Stimulated activated CD4-positive, alpha-beta T cell treated with anti-CD3 and anti-CD28 coated beads, Interleukin-2, amount 100 ng/mL, for 4 hours (primary cell): ENCODE data around the gene CD99L2.
"Not testable (repeated sequence)": the region's sequence is repeated elsewhere in the genome, so short reads cannot be mapped to it uniquely, and the experiment has no call there.

ENCODE experiments used
- DNase-seq: peaks from one replicate; pipeline ENCODE4 v3.0.0-alpha.2; 2020; ENCODE audit warnings: low read depth

Gene CD99L2

DNA sequence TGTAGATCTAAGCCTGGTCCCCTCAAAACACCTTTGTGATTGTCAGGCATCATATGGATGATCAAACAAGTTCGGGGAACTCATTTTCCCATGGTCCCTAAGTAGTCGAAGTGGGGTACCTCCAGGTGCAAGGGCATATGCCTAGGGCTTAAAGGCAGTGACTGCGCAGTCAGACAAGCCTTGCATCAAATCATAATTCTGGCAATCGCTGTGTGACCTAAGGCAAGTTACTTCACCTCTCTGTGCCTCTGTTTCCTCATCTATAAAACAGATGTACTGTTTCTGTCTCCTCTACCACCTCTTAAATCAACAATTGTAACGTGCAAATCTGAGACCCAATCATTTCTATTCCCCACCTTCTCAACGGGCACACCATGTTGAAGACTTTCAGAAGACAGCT lies 1.8 kb downstream of the CD99L2 start:
- no peak for DNase-seq

GRCh38 chrX:150893936-150894335 lies 4.5 kb downstream of the CD99L2 start:
- DNase-seq = no peak

GRCh38 chrX:150889131-150889530 lies 9.3 kb downstream of the CD99L2 start:
- no peak for DNase-seq

GRCh38 chrX:150887906-150888465 lies 10.5 kb downstream of the CD99L2 start:
- no peak for DNase-seq

- DNase-seq = not testable (repeated sequence)
Measured at GRCh38 chrX:150887268-150887667, 11.2 kb downstream of the CD99L2 start.

GRCh38 chrX:150886381-150886780 lies 12.1 kb downstream of the CD99L2 start:
- no peak for DNase-seq

GRCh38 chrX:150880808-150881165 lies 17.7 kb downstream of the CD99L2 start:
- DNase-seq = no peak

DNA sequence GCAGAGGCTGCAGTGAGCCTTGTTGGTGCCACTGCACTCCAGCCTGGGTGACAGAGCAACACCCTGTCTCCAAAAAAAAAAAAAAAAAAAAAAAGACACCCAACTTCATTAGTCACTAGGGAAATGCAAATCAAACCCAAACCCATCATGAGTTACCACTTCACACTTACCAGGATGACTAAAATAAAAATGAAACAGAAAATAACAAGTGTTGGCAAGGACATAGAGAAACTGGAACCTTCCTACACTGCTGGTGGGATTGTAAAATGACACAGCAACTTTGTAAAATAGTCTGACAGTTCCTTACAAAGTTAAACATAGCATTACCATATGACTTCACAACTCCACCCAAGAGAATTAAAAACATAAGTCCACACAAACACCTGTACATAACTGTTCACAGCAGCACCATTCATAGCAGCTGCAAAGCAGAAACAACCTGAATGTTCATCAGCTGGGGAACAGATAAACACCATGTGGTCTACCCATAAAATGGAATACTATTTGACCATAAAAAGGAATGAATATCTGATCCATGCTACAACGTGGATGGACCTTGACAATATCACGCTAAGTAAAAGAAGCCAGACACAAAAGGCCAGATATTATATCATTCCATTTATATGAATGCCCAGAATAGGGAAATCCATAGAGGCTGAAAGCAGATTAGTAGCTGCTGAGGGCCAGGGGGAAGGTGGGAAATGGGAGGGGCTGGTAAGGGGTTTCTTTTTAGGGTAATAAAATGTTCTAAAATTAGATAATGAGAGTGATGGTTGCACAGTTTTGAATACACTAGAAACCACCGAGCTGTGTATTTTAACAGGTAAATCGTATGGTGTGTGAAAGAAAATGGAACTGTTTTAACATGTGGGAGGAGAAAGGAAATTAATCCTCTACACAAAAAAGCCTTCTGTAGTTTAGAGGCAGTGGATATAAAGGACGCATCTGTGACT lies 18.3 kb downstream of the CD99L2 start:
- DNase-seq = no peak

DNA sequence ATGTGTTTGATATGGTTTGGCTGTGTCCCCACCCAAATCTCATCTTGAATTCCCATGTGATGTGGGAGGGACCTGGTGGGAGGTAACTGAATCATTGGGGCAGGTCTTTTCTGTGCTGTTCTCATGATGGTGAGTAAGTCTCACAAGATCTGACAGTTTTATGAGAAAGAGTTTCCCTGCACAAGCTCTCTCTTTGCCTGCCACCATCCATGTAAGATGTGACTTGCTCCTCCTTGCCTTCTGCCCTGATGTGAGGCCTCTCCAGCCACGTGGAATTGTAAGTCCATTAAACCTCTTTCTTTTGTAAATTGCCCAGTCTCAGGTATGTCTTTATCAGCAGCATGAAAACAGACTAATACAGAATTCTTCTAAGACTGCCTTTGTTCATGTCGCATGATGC lies 22.8 kb downstream of the CD99L2 start:
- DNase-seq = not testable (repeated sequence)

DNA sequence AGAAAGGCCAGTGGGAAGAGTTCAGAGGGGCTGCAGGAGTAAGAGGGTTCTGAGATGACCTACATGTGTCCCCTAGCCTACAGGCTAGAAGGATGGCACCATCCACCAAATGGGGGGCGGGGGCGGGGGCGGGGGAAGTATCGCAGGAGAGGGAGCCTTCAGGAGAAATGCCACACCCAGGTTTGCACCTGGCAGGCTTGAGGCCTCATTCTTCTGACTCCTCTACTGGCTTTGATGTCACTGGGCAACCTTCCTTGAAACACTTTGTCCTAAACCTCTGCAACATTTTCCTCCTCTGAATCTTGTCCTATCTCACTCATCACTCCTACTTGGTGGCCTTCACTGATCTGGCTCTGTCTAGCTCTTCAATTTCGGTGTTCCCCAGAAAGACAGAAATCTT lies 24.0 kb downstream of the CD99L2 start:
- no peak for DNase-seq

- no peak for DNase-seq
Measured at GRCh38 chrX:150873616-150874015, 24.9 kb downstream of the CD99L2 start.

- no peak for DNase-seq
Measured at GRCh38 chrX:150872773-150873336, 25.6 kb downstream of the CD99L2 start.

- DNase-seq = no peak
Measured at GRCh38 chrX:150871341-150871811, 27.1 kb downstream of the CD99L2 start.

DNA sequence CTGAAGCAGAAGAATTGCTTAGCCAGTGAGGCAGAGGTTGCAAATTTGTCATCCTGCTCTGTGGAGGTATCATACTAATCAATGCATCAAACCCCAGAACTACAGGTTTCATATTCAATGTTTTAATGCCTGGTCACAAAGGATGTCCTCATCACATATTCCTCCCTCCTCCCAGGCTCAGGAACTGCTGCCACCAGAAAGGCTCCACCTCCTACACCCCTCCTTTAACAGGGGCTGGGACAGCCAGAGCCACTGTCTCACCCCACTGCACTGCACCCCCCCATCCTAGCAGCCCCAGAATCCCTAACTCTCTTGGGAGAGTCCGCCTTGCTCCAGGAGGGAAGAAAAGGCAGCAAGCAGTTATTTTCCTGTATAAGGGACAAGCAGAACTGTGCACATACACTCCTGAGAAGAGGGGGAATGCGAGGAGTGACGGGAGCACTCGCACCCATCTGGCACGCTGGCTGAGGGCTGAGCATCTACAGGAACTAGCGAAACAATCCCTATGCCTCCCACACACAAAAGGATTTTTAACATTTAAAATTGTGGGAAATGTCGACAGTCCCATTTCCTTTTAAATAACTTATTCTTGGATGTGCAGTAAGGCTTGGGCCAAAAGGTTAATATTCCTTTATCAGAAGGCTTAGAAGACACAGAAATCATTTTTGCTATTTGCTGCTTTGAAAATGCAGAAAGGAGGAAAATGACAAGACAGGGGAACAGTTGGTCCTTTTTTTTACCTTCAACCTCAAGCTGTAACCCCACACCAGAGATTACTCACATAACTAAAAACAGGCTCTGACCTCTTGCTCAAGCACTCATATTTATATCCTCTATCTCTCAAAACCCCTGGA lies 27.8 kb downstream of the CD99L2 start:
- no peak for DNase-seq

- no peak for DNase-seq
Measured at GRCh38 chrX:150870029-150870428, 28.4 kb downstream of the CD99L2 start.

- DNase-seq = no peak
Measured at GRCh38 chrX:150869450-150869849, 29.0 kb downstream of the CD99L2 start.

GRCh38 chrX:150868625-150869024 lies 29.8 kb downstream of the CD99L2 start:
- no peak for DNase-seq

GRCh38 chrX:150864127-150864526 lies 34.3 kb downstream of the CD99L2 start:
- DNase-seq = no peak

DNA sequence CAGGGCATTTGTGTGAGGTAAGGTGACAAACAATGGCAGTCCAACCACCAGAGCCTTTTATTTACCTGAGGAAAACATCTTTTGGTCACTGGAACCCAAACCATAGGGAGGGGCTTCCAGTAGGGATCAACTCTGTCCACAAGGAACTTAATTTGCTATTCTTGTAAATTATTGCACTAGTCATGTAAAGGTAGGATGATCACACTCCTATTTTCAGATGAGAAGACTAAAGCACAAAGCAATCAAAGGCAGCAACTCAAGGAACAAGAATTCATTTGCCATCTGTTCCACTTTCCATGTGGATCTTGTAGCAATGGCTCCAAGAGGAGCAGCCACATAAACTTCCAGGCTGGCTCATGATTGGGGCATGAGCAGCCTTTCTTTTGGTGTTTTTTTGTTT lies 35.3 kb downstream of the CD99L2 start:
- no peak for DNase-seq

GRCh38 chrX:150857453-150857852 lies 41.0 kb downstream of the CD99L2 start:
- DNase-seq = no peak

DNA sequence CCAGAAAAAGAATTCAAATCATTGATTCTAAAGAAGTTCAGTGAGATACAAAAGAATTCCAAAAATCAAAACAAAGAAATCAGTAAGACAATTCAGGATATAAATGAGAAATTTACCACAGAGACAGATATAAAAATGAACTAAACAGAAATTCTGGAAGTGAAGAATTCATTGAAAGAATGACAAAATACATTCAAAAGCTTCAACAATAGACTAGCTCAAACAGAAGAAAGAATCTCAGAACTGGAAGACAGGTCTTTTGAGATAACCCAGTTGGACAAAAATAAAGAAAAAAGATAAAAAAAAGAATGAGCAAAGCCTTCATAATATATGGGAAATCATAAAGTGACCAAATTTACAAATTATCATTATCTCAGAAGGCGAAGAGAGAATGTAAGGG lies 41.7 kb downstream of the CD99L2 start:
- DNase-seq = no peak

DNA sequence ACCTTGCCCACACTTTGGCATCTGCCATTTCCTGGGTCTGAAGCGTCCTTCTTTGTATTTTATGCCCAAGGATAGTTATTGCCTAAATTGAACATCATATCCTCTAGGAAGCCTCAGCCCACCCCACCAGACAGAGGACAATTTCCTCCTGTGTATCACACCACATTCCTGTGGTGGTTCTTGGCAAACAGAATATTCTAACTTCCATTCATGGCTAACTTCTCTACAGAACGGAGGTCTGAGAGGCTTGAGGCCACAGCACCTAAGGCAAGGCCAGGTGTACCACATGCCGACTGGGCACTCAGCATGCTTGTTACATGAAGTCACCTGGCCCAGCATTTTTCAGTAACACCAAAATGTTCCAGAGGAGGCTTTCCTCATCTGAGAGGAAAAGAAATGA lies 42.4 kb downstream of the CD99L2 start:
- DNase-seq = no peak
